Activated CD4-positive, alpha-beta T cell treated with anti-CD3 and anti-CD28 coated beads, Interleukin-2, amount 10 ng/mL, durations not matched to agents 24 days and 14 days (primary cell): Measurements from ENCODE around the gene PSTPIP1. TPM values are rescaled to one million over a fixed set of nuclear protein-coding genes. Genes with fewer than 3 reads are reported as not detected.

ENCODE experiments used
- DNase-seq: peaks from one replicate; pipeline ENCODE4 v3.0.0; 2022
- H3K27ac Mint-ChIP-seq: one replicate; pipeline ENCODE4 v1.8.0; 2022; ENCODE audit warnings: mild to moderate bottlenecking, mixed read lengths
- H3K27me3 Mint-ChIP-seq: one replicate; pipeline ENCODE4 v1.8.0; 2022; ENCODE audit warnings: mixed read lengths
- H3K36me3 Mint-ChIP-seq: one replicate; pipeline ENCODE4 v1.8.0; 2022; ENCODE audit warnings: low read depth, mild to moderate bottlenecking, mixed read lengths
- H3K4me1 Mint-ChIP-seq: one replicate; pipeline ENCODE4 v1.8.0; 2021; ENCODE audit warnings: mixed read lengths
- H3K4me3 Mint-ChIP-seq: one replicate; pipeline ENCODE4 v1.8.0; 2022; ENCODE audit warnings: mild to moderate bottlenecking, moderate library complexity, mixed read lengths
- H3K9me3 Mint-ChIP-seq: one replicate; pipeline ENCODE4 v1.8.0; 2021; ENCODE audit warnings: mixed read lengths
- intact Hi-C: fragments of 100-400 bp; cut with micrococcal nuclease; formaldehyde crosslinking; loops from one replicate; pipeline ENCODE4 v1.15.1; 2023
- total RNA-seq: library from RNA; stranded (reverse); gene quantifications from 2 replicates; pipeline ENCODE4 v1.2.3, GENCODE V29; 2022

Gene PSTPIP1
- total RNA-seq, 1 donor from 2014 or later = 182 TPM

DNA sequence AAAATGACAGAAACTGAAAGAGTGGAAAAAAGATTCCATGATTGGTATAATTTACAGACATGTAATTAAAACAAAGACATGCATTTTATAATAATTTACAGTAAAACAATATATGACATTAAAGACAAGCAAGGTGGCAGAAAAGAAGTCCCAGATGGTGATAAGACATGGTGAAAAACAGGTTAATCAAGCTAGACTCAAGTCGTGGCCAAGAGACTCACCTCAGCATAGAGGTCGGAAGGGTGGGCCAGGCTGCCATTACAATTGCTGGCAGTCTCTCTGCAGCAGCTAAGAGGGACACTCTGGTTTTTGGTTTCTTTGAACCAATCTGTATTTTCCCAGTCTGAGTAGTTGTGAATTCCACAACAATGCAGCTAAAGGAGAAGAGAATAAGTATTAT is 57.6 kb downstream of the PSTPIP1 start:
- H3K4me1 Mint-ChIP-seq = peaks cover 8% of the 10 kb centered on the region
- intact Hi-C loops = no loop called here
- peaks cover 26% of the 10 kb centered on the region for H3K36me3 Mint-ChIP-seq
- H3K4me3 Mint-ChIP-seq = no peak overlapping the region
- H3K27ac Mint-ChIP-seq = no peak overlapping the region
- H3K27me3 Mint-ChIP-seq = no peaks in the 10 kb centered on the region
- no peak for DNase-seq
- no peaks in the 10 kb centered on the region for H3K9me3 Mint-ChIP-seq

DNA sequence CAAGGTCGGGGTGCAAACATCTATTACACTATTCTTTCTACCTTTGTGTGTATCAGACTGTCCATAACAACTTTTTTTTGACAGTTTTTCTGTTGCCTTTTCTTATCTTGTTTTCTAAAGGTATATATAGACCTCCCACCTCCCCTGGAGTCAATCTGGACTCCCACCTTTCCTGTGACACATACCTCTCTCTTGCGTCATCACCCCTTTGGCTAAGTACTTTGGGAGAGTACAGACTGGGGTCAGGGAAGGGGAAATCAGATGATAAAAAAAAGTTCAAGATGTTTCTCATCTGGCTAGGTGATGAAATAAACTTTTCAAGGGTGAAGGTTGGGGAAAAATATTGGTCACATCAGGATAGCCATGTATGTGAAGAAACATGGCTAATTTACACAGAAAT is 58.8 kb downstream of the PSTPIP1 start:
- peaks cover 11% of the 10 kb centered on the region for H3K4me1 Mint-ChIP-seq
- no peaks in the 10 kb centered on the region for H3K9me3 Mint-ChIP-seq
- no peak overlapping the region for H3K4me3 Mint-ChIP-seq
- DNase-seq = no peak
- no peaks in the 10 kb centered on the region for H3K27me3 Mint-ChIP-seq
- H3K27ac Mint-ChIP-seq = no peak overlapping the region
- intact Hi-C loops = no loop called here
- H3K36me3 Mint-ChIP-seq = peaks cover 22% of the 10 kb centered on the region

DNA sequence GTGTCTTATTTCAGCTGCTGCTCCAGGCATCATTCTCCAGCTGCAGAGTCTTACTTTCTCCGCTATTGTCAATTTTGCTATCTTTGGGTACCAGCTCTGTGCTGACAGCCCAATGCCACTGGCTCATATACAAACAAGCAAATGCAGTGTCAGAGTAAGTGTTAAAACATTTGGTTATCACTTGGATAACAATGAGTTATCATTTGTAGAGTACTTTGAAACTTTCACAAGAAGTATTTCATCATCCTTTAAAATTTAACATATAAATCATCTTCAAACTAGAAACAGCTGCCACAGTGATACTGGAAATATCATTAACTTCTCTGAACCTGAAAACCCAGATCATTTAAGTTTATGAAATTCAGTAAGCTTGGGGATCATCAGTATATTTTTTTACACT is 62.1 kb downstream of the PSTPIP1 start:
- no peak overlapping the region for H3K4me3 Mint-ChIP-seq
- intact Hi-C loops = no loop called here
- DNase-seq = no peak
- H3K27ac Mint-ChIP-seq = no peak overlapping the region
- peaks cover 21% of the 10 kb centered on the region for H3K4me1 Mint-ChIP-seq
- H3K9me3 Mint-ChIP-seq = no peaks in the 10 kb centered on the region
- no peaks in the 10 kb centered on the region for H3K27me3 Mint-ChIP-seq
- peaks cover 10% of the 10 kb centered on the region for H3K36me3 Mint-ChIP-seq

DNA sequence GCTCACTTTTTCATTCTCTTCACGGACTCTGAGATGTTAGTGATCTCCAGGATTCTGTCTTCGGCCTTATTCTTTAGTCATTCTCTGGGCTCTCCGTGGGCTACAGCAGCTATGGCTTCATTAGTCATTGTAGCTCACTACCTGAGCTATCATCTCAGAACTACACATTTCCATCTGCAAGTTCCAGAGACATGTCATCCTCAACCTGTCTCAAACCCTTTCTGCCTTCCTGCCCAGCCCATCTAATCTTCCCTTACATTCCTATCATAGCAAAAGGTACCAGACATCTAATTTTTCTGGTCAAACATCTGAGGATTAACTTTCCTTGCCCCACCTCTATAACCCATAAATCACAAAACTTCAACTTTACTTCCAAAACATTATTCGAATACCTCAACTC is 62.8 kb downstream of the PSTPIP1 start:
- peak overlapping the region; percentile 3 for H3K27ac Mint-ChIP-seq

DNA sequence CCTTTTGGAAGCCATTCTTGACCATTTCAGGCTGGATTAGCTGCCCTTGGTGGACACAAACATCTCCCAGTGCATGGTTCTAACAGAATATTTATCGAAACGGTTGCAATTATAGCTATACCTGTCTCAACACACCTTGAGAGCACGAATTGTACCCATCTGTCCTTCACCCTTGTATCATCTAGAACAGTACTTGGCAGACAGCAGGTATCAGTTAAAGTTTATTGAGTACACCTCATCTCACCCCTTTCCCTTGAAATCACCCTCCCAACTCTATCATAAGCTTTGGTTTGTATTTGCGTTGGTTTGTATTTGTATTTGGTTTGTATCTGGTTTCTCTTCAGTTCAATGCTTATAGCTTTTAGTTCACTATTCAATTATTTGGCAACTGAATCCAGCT is 63.5 kb downstream of the PSTPIP1 start:
- DNase-seq = no peak
- Mint-ChIP-seq H3K4me3 (no peak overlapping the region), H3K36me3 (peaks cover 6% of the 10 kb centered on the region), H3K4me1 (peaks cover 20% of the 10 kb centered on the region), H3K27ac (no peak overlapping the region), H3K9me3 (no peaks in the 10 kb centered on the region), H3K27me3 (no peaks in the 10 kb centered on the region)
- intact Hi-C loops = no loop called here

More for the DNA sequence above, 62.8 kb downstream of the PSTPIP1 start:
- Mint-ChIP-seq H3K27me3 (no peaks in the 10 kb centered on the region), H3K36me3 (peaks cover 6% of the 10 kb centered on the region), H3K4me1 (peaks cover 20% of the 10 kb centered on the region), H3K9me3 (no peaks in the 10 kb centered on the region), H3K4me3 (no peak overlapping the region)
- DNase-seq = no peak
- intact Hi-C loops = no loop called here

DNA sequence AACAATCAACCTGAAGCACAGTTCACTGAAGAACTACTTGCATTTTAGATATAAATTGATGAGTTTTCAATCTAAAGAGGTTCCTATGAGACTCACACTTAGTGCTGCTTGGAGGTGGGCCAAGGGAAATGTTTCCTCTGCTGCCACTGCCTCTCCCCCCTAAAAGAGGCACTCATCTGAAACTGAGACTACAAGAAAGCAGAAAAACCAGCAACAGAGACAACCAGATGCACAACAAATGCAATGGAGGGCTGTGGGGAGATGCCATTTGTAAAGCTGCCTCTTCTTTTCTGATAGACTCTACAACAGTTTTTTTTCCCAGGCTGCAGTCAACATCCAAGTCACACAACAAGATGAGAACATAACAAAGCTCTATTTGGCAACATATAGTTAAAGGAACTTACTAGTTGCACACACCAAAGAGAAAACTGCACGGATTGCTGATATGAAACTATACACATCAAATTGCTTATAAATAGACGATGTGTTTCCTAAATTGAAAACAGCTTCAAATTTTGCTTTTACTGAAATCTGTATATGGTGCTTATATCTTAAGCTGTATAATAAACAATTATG is 64.9 kb downstream of the PSTPIP1 start:
- Mint-ChIP-seq H3K4me3 (no peak overlapping the region), H3K36me3 (peaks cover 2% of the 10 kb centered on the region), H3K9me3 (no peaks in the 10 kb centered on the region), H3K27me3 (no peaks in the 10 kb centered on the region), H3K4me1 (peaks cover 20% of the 10 kb centered on the region), H3K27ac (no peak overlapping the region)
- peak; percentile 53 for DNase-seq
- intact Hi-C loops = no loop called here

DNA sequence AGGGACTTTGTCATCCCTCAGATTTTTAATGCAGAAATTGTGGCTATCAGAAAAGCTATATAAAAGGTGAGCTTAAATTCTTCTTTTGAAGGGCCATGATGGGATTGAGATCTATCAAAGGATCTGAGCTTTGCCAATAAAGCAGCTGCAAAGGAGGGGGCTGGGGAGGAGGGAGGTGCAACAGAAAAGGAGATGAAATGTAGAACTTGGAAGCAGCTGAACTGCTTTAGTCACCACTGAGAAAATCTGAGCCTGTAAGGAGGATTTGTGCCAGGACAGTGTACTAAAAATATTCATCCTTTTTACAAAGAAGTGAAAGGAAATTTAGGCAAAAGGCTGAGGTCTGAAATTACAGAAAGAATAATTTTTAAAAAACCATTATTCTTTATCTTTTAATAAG is 65.6 kb downstream of the PSTPIP1 start:
- intact Hi-C loops = no loop called here
- Mint-ChIP-seq H3K27ac (no peak overlapping the region), H3K9me3 (no peaks in the 10 kb centered on the region), H3K4me3 (no peak overlapping the region), H3K36me3 (no peaks in the 10 kb centered on the region), H3K27me3 (no peaks in the 10 kb centered on the region), H3K4me1 (peaks cover 20% of the 10 kb centered on the region)
- DNase-seq = no peak

DNA sequence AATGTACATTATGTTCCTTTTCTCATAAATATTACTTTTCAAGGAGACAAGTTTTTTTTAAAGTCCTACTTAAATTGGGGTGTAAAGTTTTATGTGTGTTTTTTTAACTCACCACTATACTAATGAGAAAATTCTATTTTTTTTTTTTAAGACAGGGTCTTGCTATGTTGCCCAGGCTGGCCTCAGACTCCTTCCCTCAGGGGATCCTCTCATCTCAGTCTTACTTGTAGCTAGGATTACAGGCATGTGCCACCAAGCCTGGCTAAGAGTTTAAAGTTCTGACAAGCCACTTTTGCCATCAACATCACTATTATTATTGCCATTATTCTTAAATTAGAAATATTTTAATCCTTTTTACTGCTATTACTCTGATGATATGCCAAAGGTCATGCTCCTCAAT is 68.3 kb downstream of the PSTPIP1 start:
- Mint-ChIP-seq H3K27ac (no peak overlapping the region), H3K9me3 (no peaks in the 10 kb centered on the region), H3K27me3 (no peaks in the 10 kb centered on the region), H3K4me3 (no peak overlapping the region), H3K36me3 (no peaks in the 10 kb centered on the region), H3K4me1 (peaks cover 29% of the 10 kb centered on the region)
- no peak for DNase-seq
- intact Hi-C loops = no loop called here

DNA sequence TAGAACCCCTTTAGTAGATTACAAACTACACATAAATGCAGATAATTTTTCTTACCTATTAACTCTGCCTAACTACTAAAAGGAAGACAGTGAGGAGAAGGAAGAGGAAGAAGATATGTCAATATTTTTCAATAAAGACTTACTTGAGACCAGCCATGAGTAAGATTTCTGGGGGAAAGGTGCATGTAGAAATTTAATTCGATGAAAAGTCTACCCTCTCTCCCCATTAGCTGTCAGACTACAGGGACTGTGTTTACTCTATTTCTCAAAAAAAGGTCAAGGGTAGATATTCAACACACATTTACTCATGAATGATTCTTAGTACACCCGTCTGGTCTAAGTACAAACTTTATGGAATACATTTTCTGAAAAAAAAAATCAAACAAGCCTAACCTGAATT is 69.1 kb downstream of the PSTPIP1 start:
- peaks cover 2% of the 10 kb centered on the region for H3K36me3 Mint-ChIP-seq
- no peak overlapping the region for H3K27ac Mint-ChIP-seq
- H3K27me3 Mint-ChIP-seq = peaks cover 3% of the 10 kb centered on the region
- H3K4me3 Mint-ChIP-seq = no peak overlapping the region
- no peak for DNase-seq
- no peaks in the 10 kb centered on the region for H3K9me3 Mint-ChIP-seq
- intact Hi-C loops = no loop called here
- H3K4me1 Mint-ChIP-seq = peaks cover 31% of the 10 kb centered on the region

DNA sequence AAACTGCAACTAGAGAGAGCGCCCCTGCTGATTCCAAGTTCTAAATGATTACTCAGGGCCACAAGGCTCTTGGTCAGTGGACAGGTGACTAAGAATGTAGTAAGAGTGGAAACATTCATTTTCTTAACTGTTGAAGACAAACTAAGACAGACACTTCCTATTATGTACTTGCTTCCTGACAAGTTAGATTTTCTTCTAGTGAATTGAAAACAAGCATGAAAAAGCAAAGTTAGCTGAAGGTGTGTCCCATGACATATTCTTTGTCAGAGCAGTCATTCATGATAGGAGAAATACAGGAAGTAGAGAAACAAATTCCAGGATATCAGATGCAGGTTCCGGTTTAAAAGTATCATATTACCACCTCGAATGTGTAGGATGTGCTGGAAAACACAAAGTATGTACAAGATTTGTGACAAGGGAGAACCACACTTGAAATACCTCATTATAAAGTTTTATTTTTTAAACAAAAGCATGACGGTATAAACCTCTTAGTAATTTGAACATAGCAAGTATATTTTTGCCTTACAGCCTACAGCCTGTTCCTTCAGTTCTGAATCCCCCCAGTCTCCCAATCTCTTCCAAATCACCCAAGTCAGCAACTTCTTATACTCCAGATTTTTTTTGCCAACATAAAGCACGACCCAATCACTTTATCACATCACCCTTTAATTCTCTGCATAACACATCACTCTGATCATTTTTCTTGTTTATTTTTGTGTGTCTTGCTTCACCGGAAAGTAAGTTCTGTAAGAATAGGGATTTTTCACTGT is 69.8 kb downstream of the PSTPIP1 start:
- H3K27me3 Mint-ChIP-seq = peaks cover 6% of the 10 kb centered on the region
- H3K27ac Mint-ChIP-seq = no peak overlapping the region
- H3K36me3 Mint-ChIP-seq = peaks cover 6% of the 10 kb centered on the region
- intact Hi-C loops = no loop called here
- H3K4me3 Mint-ChIP-seq = no peak overlapping the region
- H3K4me1 Mint-ChIP-seq = peaks cover 34% of the 10 kb centered on the region
- H3K9me3 Mint-ChIP-seq = no peaks in the 10 kb centered on the region
- DNase-seq = no peak

DNA sequence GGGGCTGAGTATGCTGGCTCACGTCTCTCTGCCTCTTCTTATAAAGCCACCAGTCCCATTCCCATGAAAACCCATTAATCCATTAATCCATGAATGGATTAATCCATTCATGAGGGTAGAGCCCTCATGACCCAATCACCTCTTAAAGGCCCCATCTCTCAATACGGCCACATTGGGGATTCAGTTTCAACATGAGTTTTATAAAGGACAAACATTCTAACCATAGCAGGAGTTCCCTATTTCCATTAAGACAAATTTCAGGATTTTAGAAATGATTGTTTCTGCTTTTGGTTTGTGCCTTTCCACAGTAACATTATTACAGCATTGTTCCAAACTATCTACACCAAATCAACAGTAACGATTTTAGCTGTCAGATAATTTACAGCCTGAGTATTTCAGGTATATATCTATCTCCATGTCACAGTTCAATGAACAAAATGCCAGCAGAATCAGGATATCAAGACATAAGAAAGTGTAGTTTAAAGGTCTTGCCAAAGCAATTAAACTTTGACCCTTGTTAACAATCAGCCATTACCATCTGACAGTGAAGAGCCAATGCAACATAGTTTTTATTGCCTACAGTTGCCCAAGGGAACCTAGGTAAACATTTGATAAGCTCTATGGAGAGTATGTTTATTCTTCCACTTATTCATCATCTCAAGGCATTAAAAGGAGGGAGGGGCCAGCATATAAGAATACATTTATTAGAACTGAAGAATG is 72.2 kb downstream of the PSTPIP1 start:
- Mint-ChIP-seq H3K4me3 (no peak overlapping the region), H3K27me3 (peaks cover 9% of the 10 kb centered on the region), H3K27ac (no peak overlapping the region), H3K4me1 (peaks cover 35% of the 10 kb centered on the region), H3K9me3 (no peaks in the 10 kb centered on the region), H3K36me3 (peaks cover 8% of the 10 kb centered on the region)
- DNase-seq = no peak
- intact Hi-C loops = no loop called here

DNA sequence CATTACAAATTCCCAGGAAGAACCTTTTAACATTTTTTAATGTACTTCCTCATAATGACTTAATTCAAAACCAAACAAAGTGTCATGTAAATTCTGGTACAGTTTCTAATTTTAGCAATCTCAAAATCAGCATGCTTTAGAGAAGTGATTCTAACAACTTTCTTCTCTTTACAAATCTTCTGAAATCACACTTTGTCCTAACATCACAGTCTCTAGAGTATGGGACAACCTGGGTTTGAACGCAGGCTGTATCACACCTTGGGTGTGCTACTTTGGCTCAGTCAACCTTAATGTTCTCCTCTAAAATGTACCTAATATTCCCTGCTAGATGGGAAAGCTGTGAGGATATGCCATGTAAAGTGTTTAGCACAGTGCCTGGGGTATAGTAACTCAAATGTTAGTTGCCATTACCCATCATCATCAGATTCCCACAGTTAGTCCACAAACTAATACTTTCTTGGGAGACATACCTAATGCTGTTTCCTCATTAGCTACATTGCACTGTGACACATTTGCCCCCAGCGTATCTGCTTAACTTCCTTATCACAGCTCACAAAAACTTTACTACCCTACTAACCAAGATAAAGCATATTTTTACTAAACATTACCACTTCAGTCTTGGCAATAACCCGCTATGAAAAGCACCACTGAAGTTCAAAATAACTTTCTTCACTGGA is 72.9 kb downstream of the PSTPIP1 start:
- H3K27ac Mint-ChIP-seq = no peak overlapping the region
- DNase-seq = no peak
- peaks cover 34% of the 10 kb centered on the region for H3K4me1 Mint-ChIP-seq
- H3K9me3 Mint-ChIP-seq = no peaks in the 10 kb centered on the region
- peaks cover 9% of the 10 kb centered on the region for H3K27me3 Mint-ChIP-seq
- peaks cover 8% of the 10 kb centered on the region for H3K36me3 Mint-ChIP-seq
- no peak overlapping the region for H3K4me3 Mint-ChIP-seq
- intact Hi-C loops = no loop called here

DNA sequence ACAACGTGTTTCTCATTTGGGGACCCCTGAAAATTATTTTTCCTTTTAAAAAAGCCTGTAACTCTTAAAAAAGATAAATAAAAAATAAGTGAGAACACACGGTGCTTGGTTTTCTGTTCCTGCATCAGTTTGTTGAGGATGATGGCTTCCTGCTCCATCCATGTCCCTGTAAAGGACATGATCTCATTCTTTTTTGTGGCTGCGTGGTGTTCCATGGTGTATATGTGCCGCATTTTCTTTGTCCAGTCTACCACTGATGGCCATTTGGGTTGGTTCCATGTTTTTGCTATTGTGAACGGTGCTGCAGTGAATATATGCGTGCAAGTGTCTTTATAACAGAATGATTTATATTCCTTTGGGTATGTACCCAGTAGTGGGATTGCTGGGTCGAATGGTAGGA is 73.7 kb downstream of the PSTPIP1 start:
- Mint-ChIP-seq H3K36me3 (peaks cover 8% of the 10 kb centered on the region), H3K9me3 (no peaks in the 10 kb centered on the region), H3K4me1 (peaks cover 34% of the 10 kb centered on the region), H3K27ac (no peak overlapping the region), H3K4me3 (no peak overlapping the region), H3K27me3 (peaks cover 9% of the 10 kb centered on the region)
- intact Hi-C loops = no loop called here
- DNase-seq = no peak
